Kasumi-1 (cell line): ENCODE results near the gene MBD3L2.
A peak's percentile ranks its signal among the peaks of the same experiment; 100 is the strongest.
"Not testable (repeated sequence)": the region's sequence is repeated elsewhere in the genome, so short reads cannot be mapped to it uniquely, and the experiment has no call there.

Experiments used
- DNase-seq, 2 experiments: peaks; one replicate each; lab custom pipeline; 2025; lab: John Stamatoyannopoulos, UW

Gene MBD3L2

GRCh38 chr19:7049021-7049420, at the start of gene MBD3L2:
Gene MBD3L2 (plus strand): TSS chr19:7049321. CDS start chr19:7049374, 53 bp downstream.
- DNase-seq: not testable (repeated sequence)

DNA sequence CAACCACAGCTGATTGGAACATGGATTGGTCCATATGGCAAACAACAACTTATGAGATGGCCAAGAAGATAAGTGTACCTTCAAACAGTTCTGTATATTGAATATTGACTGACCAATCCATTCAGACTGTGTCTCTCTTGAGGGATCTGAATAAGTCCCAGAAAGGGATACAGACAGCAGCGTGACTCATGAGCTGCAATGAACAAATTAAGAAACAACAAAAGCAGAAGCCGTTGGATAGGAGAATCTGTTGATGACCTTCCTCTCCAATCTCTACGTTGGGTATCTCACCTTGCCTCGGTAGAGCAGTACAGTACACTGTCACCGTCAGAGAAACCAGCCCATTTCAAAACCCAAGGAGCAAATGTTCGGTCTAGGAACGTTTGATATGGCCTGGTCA, 49.2 kb upstream of the MBD3L2 start:
- DNase-seq: no peak

DNA sequence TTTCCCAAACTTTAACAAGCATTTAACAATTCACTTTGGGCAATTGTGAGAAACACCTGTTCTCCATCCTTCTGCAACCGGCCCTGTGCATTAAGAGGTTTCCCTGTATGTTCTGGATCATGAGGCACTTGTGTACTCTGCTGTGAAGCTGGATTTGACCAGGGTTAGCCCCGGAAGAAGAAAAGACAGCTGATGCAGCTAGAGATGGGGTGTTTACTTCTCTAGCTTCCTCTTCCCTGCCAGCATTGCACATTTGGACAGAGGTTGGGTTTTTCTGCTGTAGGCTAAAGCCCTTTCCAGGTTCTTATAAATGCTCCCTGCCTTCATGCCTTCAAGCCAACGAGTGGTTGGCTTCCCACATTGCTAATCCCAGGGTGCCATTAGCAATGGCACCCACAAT, 48.8 kb upstream of the MBD3L2 start:
- DNase-seq: no peak

GRCh38 chr19:7000816-7001215, 48.3 kb upstream of the MBD3L2 start:
- no peak for DNase-seq

GRCh38 chr19:7004313-7004931, 44.7 kb upstream of the MBD3L2 start:
- DNase-seq: peak; percentile 22

- no peak for DNase-seq
These were observed 42.9 kb upstream of the MBD3L2 start for GRCh38 chr19:7006135-7006704.

GRCh38 chr19:7007859-7008258, 41.3 kb upstream of the MBD3L2 start:
- peak; percentile 41 to 42 for DNase-seq

GRCh38 chr19:7010722-7011593, 38.2 kb upstream of the MBD3L2 start:
- DNase-seq: no peak

DNA sequence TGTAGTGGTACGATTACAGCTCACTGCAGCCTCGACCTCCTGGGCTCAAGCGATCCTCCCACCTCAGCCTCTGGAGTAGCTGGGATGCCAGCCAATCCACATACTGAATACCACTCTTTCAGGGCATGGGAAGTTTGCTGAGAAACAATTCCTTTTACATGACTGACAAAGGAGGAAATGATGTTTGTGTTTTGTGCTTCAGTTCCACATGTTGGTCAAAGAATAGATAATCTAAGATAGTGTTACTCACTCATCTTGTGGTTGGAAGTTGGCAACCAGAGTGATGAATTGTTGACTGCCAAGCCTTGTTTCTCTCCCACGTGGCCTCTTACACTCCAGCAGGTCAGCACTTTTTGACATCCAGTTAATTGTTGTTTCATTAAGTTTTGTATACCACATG, 35.4 kb upstream of the MBD3L2 start:
- DNase-seq: peak in 1 of 2 experiments; percentile 4

DNA sequence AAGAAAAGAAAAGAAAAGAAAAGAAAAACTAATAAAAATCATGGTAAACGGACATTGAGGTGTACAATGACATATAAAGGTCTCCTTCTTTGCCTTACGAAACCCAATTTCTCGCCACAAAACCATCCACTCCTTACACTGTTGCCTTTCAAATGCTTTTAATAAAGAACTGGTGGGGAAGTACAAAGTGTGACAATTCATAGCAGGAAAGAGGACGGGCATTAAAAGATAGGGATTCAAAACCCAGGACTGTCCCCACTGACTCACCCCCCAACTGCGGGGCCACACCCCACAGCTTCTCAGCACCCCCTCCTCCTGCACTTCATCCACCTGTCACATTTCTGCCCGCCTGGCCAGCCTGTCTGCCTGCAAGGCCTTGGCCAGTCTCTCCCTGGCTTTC, 30.3 kb upstream of the MBD3L2 start:
- DNase-seq: no peak

GRCh38 chr19:7021331-7021730, 27.8 kb upstream of the MBD3L2 start, which contains the start of gene MBD3L2B:
Gene MBD3L2B (minus strand): TSS chr19:7021431. CDS start chr19:7021397, 34 bp downstream.
- not testable (repeated sequence) for DNase-seq

GRCh38 chr19:7028790-7029189, 20.3 kb upstream of the MBD3L2 start:
- DNase-seq: not testable (repeated sequence)

DNA sequence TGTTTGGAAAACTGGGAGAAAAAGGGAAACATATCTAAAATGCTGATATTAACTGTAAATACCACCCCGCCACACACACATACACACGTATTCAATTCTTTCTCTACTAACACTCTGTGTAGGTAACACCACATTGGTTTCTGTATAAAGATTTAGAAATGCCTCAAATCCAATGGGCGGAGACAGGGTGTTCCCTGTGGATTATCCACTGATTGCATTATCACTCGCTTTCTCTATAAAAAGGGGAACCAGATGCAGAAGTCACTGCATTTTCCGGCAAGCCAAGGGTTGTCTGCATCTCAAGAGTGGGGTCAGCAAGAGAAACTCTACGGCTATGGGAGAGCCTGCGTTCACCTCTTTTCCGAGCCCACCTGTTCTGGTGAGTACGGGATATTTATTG, 18.8 kb upstream of the MBD3L2 start, which contains the start of gene MBD3L5:
TSS of gene MBD3L5 (plus strand) at position 301 of the 400 bp plus-strand sequence. CDS start at position 335, 34 bp downstream.
- not testable (repeated sequence) for DNase-seq

DNA sequence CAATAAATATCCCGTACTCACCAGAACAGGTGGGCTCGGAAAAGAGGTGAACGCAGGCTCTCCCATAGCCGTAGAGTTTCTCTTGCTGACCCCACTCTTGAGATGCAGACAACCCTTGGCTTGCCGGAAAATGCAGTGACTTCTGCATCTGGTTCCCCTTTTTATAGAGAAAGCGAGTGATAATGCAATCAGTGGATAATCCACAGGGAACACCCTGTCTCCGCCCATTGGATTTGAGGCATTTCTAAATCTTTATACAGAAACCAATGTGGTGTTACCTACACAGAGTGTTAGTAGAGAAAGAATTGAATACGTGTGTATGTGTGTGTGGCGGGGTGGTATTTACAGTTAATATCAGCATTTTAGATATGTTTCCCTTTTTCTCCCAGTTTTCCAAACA, 9.0 kb upstream of the MBD3L2 start, which contains the start of gene MBD3L4:
TSS of gene MBD3L4 (minus strand) at position 101 of the 400 bp plus-strand sequence. CDS start at position 66, 35 bp downstream.
- not testable (repeated sequence) for DNase-seq

DNA sequence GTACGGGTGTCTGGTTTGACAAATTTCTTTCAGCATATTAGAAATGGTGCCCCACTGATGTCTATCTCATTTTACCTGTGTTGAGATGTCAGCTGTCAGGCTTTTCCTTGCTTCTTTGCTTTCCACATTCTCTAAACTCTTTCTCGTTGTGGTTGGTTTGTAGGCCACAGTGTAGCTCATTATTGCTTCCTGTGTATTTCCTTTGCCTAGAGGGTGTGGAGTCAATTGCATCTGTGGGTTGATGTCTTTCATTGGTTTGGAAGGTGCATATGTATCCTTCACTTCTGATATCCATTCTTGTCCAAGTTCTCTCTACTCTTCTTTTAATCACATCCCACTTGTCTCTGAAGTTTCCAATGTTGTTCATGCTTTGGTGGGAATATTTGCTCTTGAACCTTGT, 7.6 kb upstream of the MBD3L2 start:
- DNase-seq: not testable (repeated sequence)

DNA sequence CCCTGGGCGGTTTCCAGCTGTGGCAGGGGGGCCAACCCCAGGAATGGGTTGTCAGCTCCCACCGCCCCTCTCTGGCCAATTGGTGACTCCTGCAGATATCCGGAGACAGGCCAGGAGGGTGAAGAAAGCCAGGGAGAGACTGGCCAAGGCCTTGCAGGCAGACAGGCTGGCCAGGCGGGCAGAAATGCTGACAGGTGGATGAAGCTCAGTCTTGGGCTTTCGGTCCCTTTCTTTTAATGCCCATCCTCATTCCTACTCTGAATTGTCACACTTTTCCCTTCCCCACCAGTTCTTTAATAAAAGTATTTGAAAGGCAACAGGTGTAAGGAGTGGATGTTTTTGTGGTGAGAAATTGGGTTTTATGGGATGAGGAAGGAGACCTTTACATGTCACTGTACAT, 2.3 kb downstream of the MBD3L2 start:
- DNase-seq: not testable (repeated sequence)

DNA sequence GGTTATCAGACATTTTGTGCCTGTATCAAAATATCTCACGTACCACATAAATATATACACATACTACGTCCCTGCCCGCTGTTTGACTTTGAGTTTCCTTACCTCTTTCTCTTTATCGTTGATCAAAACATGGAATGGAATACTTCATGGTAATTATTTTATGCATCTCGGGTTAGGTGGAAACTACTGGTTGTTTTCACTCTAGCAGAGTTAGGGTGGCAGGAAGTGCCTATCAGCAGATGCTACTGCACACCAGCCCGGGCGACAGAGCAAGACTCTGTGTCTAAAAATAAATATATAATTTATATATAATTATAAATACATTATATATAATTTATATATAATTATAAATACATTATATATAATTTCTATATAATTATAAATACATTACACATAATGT, 3.8 kb downstream of the MBD3L2 start:
- DNase-seq: not testable (repeated sequence)

- not testable (repeated sequence) for DNase-seq
These were observed 5.7 kb downstream of the MBD3L2 start for GRCh38 chr19:7054635-7055368.

- not testable (repeated sequence) for DNase-seq
These were observed 6.6 kb downstream of the MBD3L2 start for GRCh38 chr19:7055679-7056078.

DNA sequence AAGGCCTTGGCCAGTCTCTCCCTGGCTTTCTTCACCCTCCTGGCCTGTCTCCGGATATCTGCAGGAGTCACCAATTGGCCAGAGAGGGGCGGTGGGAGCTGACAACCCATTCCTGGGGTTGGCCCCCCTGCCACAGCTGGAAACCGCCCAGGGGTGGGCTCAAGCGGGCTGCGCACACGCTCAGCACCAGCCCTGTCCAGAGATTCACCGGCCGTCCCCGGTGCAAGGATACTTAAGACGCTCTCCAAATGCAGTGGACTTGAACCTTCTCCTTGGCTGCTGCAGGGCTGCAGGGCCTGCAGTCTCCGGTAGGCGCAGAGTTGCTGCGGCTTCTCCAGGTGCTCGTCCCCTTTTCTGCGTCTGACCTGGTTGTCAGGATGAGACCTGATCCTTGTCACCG, 7.2 kb downstream of the MBD3L2 start:
- DNase-seq: not testable (repeated sequence)

DNA sequence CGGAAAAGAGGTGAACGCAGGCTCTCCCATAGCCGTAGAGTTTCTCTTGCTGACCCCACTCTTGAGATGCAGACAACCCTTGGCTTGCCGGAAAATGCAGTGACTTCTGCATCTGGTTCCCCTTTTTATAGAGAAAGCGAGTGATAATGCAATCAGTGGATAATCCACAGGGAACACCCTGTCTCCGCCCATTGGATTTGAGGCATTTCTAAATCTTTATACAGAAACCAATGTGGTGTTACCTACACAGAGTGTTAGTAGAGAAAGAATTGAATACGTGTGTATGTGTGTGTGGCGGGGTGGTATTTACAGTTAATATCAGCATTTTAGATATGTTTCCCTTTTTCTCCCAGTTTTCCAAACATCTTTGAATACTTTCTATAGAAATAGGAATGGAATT, 9.5 kb downstream of the MBD3L2 start, which contains the start of gene MBD3L3:
TSS of gene MBD3L3 (minus strand) at position 101 of the 400 bp plus-strand sequence. CDS start at position 30, 71 bp downstream.
- not testable (repeated sequence) for DNase-seq

GRCh38 chr19:7059977-7060376, 10.9 kb downstream of the MBD3L2 start:
- not testable (repeated sequence) for DNase-seq
